Measurements from ENCODE around the gene OSBPL2.

- TF ChIP-seq POLR2AphosphoS5 (IDR thresholded peaks at IDR 0.05; ENCODE audit: insufficient read depth in 1 of 2, low read depth in 1 of 2) (no peak), POLR2A (IDR thresholded peaks at IDR 0.05) (no peak)
These were observed 10.7 kb downstream of the OSBPL2 start for GRCh38 chr20:62248890-62249560.

Data from vagina (tissue), 2 donors.